HG02571 (cell line): ENCODE results near the gene GABRB3.

Experiments used
- ATAC-seq: cut with Tn5 transposase; IDR thresholded peaks from one replicate; pipeline ENCODE4 v1.9.1; 2021; ENCODE audit warnings: mild to moderate bottlenecking, moderate library complexity; ENCODE audit not compliant: unreplicated experiment

GABRB3 gene

GRCh38 chr15:26634319-26634718, 138.5 kb downstream of the GABRB3 start:
- ATAC-seq: no peak

- ATAC-seq: no peak
These were observed 140.4 kb downstream of the GABRB3 start for GRCh38 chr15:26632500-26632899.

DNA sequence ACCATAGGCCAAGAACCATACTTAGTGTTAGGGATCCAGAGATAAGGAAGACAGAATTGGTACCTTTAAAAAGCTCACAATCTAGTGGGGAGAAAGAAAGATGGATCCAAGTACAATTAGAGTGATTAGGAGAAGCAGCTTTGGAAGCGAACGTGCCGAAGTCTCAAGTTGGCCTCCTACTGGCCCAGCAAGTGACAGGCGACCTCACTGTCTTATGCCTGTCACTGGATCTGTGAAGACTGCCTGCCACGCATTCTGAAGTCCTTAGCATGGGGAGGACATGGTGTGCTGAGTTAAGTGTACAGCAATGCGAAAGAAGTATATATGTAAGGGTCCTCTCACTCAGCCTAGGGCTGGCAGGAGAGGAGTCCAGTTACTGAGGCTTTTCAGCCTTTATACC, 141.0 kb downstream of the GABRB3 start:
- ATAC-seq: no peak

DNA sequence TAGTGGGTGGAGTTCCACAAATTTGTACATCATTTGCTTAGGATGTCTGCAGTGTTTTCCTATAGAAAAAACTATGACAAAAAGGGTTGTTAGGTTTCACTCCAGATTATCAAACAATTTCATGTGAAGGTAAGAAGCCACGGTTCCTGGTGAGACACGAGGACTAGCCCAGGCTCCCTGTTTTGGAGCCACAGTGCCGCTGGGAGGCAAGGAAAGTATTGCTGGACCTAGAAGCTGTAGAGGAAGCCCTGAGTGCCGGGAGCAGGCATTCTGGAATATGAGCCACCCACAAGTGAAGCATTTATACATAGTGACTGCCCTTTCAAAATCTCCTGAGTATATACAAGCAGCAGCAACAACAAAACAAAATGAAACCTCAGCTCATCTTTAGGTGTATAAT, 142.0 kb downstream of the GABRB3 start:
- no peak for ATAC-seq

DNA sequence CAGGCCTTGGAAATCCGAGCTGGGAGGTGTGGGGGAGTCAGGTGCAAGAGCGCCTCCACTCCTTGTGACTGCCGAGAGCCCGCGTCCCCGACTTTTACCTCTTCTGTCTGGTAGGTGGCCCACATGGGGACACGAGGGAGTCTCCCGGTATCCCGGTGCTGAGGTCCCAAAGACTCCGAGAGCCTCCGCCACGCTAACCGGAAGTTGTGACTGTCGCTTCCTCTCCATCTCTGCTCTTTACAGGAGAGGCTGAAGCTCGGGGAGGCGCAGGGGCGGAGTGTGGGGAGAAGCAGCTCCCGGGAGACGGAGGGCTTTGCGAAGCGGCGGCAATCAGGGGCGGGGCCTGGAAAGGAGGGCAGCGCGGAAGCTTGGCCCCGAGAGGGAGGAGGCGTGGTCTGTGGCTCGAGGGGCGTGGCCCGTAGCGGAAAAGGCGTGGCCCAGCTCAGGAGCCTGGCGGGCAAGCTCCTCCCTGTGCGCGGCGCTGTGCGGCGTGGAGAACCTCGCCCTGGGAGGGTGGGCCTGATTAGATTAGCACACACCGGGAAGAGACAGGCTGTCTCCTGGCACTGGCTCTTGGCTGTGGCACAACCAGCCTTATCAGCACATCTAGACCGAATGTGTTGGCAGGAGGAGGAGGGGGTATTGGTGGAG, 143.9 kb downstream of the GABRB3 start:
- ATAC-seq: no peak

DNA sequence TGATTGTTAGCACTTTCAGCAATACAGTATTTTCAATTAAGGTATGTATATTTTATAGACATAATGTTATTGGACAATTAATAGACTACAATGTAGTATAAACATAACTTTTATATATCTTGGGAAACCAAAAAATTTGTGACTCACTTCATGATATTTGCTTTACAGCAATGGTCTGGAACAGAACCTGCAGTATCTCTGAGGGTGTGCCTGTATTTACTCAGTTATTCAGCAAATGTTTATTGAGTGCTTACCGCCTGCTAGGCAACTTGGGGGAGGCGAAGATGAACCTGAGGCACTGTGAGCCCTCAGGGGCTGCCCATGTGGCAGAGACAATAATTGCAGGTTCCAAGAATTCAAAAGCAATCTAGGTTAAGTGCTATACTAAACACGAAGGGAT, 144.8 kb downstream of the GABRB3 start:
- no peak for ATAC-seq

- ATAC-seq: no peak
These were observed 148.7 kb downstream of the GABRB3 start for GRCh38 chr15:26624128-26624527.

DNA sequence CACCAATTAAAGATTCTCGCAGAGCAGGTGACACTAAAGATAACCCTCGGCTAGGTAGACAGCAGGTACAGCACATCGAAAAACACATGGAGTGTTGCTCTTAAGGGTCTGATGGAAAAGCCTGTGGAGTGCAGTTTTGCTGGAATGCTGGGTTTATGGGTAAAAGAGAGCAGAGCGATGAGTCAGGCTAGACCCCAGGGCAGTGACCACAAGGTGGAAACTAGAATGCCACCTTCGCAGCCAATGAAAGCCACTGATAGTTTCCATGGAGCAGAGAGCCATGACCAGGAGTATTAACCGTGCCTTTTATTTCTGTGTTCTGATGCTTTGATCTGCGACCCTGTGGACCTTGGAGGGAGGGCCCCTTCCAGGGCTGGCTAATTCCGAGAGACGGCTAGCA, 149.8 kb downstream of the GABRB3 start:
- no peak for ATAC-seq

GRCh38 chr15:26621816-26622215, 151.1 kb downstream of the GABRB3 start:
- no peak for ATAC-seq

GRCh38 chr15:26620528-26621458, 152.1 kb downstream of the GABRB3 start:
- ATAC-seq: no peak

DNA sequence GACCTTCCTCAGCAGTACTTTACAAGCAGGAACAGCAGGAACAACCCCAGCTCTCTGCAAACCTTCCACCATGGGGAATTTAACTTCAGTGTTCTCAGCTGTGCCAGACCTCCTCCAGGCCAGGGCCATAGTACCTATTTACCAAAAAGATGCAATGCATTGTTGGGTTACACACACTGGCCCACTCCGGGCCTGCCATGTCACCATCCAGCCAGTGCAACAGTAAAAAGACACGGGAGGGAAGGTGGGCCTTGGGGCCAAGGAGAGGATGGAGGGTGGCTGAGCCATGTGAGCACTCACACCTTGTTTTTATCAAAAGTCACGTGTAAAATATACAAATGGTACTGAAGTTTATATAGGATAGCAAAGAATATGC, 157.0 kb downstream of the GABRB3 start:
- ATAC-seq: no peak

- ATAC-seq: no peak
These were observed 157.5 kb downstream of the GABRB3 start for GRCh38 chr15:26615188-26615926.

DNA sequence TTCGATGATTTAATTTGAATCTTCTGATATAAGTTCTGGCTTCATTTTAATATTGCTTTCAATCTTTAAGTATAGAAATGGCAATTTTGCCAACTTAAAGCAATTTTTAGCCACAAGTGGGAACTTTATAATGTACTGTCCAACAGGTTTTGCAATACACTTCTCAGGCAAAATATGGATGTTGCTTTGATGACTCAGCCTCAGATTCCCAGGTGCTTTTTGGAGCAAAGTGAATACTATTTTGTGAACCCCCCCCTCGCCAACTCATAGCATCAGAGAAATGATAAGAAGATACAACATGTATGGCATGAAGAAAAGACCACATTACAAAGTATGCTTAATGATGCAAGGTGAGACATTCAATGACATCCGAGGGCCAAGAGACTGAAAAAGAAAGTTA, 158.1 kb downstream of the GABRB3 start:
- ATAC-seq: no peak

DNA sequence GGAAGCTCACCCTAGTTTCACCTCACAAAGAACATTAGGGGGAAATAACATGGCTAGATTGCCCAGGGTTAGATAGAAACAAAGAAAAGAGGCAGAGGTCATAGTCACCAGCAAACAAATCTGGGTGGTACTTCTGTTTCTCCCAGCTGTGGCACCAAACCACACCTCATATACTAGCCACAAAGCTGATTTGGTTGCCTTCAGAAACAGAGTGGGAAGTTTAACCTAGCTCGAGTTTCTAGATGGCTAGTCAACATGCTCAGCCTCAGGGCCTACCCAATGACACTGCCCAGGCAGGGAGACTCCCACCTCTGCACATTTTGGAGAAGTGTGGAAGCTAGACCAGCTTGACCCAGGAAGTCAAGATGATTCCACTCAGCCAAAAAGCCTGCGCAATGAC, 174.2 kb downstream of the GABRB3 start:
- no peak for ATAC-seq

DNA sequence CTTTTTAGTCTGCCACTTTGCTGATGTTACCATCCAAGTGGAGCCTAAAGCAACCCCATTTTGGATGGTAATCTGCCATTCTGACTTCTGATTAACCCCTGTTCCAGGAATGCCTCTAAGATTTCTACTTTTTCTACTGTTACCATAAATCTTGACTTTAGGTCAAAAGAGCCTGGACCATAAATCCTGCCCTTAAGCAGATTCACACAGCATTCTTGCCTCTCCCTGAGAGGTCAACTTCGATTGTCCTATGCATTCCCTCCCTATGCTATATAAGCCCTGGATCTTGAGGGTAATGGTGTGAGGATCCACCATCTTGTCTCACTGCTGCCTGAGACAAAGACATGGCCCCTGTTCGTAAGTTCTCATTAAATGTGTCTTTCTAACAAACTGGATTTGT, 177.3 kb downstream of the GABRB3 start:
- no peak for ATAC-seq

GRCh38 chr15:26590676-26591075, 182.2 kb downstream of the GABRB3 start:
- no peak for ATAC-seq

GRCh38 chr15:26582840-26583239, 190.0 kb downstream of the GABRB3 start:
- ATAC-seq: no peak

DNA sequence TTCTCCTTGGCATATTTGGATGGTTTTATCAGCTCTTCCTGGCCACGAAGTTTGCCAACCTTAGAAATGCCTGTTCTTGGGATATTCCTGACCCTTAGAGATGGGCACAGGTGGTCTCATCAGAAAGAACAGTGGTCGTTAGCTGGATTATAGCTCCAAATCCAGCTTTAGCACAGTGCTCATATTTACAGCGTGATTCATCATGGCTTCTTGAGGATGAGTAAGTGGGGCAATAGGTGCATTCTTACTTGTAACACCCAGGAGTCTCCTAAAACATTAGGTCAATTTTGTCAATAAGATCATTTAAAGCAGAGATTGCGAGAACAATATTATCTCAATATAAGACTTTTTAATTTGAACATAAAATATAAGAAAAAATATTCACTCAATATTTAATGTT, 191.9 kb downstream of the GABRB3 start:
- ATAC-seq: no peak

DNA sequence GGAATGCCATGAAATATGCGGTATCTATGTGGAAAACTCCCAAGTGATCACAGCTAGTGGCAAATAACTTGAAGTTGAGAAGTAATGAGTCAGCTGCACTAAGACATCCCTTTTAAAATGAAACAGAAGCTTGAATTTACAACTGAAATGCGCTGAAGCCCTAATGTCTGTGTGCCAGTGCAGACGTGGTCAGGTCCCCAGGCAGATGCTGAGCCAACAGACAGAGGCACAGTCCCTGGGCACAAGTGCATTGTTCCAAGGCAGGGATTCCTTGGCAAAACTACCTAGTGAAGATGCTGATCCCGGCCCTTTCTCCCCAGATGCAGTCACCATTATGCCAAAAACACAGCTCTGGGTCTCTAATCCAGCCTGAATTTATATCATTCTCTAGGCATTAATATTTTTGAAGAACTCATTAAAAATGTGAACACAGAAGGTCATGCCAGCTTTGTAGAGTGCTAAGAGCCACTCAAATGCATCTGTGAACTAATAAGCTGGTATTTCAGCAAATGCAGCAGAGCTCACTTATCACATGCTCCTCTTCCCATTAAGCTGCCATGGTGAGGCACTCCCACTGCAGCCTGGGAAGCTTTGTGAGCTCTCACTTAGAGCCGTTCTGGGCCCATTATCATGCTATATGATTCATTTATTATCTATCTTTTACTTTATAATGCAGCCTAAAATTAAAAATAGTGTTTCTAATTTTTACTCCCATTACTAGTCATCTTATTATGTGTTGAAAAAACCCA, 200.1 kb downstream of the GABRB3 start:
- no peak for ATAC-seq

DNA sequence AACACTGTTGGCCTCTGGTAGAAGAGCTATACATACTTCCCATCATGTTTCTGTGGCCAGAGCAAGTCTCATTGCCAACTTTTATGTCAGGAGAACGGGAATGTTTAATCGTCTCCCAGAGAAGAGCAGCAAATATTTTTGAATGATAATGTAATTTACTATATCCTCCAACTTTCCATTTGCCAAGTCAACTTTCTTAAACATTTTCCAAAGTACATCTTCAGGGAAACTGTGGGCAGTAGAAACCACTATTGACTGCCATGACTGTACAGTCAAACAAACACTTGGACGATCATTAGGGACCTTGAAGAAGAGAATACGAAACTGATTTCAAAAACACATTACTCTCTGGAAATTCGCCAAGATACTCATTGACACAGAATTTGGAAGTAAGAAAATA, 201.5 kb downstream of the GABRB3 start:
- ATAC-seq: no peak

- ATAC-seq: no peak
These were observed 207.3 kb downstream of the GABRB3 start for GRCh38 chr15:26565542-26565941.
